Measurements from ENCODE around the gene SPAG9.

Gene SPAG9

DNA sequence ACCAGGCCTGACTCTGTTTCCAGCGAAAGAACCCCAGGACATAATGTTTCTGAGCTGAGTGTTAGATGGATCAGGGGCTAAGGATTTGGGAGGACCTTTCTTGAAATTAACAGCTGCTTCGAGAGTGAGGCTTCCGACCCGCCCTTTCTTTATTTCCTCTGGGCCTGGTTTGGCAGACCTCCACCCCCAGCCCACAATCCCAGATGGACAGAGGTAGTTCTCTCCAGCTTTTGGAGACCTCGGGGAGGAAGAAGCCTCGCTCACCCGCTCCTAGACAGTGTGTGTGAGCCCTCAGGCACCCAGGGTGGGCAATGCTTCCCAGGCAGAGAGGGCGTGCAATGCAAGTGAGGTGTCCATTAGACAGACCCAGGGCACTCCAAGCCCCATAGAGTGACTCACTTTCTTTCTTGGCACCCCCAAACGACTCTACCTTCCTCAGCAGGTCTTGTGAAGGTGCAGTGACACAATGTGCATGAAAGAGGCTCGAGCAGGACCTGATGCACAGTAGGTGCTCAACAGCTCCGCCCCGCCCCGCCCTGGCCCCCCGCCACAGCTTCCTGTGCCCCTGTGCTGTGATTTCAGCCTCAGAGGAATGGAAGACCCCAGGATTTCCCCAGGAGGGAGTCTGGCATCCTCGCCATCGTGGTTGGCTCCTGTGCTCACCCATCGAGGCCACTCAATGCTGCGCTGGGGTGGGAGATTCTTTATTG, 203.8 kb downstream of the SPAG9 start:
- DNase-seq: no peak

DNA sequence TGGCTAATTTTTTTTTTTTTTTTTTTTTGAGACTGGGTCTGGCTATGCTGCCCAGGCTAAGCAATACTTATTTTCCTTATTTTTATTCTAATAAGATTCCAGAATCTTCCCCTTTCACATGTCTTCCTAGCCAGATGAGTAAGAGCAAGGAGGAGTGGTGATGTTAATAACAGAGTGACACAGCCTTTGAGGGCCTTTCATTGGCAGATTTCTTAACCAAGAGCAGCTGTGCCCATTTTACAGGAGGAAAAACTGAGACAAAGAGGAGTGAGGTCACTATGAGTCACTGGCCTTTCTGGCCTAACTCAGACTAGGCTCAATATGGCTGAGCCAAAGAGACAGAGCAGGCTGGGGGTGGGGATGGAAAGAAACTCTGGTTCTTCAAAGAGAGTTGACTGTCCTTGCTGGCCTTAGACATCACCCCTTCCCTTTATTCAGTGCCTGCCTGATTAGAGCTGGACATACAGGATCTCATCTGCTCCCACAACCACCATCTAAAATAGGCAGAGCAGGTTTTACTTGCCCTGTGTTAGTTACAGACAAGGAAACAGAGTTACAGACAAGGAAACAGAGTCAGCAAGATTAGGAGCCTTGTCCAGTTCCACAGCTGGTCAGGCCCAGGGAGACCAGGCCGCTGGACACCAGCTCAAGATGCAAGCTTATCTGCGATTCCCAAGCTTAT, 204.5 kb downstream of the SPAG9 start:
- DNase-seq: peak; percentile 18

DNA sequence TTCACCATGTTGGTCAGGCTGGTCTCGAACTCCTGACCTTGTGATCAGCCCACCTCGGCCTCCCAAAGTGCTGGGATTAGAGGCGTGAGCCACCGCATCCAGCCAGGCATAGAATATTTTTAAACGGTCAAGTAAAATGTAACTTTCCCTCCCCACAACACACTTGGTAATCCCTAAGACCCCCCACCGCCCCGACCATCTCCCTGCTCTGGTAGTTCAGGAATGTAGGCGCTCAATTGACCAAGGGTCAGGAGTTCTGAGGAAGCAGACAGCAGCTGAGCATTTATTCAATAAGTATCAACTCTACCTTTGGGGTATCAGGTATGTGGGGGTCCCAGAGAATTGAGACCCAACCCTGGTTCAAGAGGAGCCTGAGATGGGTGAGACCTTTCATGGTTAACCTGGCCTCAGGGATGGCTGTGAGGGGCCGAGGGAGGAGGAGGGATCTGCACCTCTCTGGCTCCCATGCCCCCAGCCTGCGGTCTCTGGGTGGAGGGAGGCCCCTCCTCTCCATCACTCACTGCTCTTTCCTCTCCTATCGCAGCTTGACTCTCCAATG, 206.1 kb downstream of the SPAG9 start:
- DNase-seq: no peak

DNA sequence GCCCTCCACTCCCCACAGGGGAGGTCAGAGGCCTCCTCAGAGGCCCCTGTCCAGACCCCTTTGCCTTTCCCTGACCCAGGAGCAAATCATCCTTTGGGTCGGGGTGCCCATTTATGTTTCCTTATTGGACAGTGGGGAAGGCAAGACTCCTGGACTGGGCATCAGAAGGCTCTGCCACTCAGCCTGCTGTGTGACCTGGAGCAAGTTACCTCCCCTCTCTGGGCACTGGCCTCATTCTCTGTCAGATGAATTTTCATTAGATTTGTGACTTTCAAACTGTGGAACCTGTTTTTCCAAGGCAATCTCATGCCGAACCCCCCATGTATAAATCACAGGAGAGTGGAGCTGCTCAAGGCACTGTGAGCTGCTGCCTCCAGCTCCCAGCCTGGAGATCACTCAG, 207.5 kb downstream of the SPAG9 start:
- no peak for DNase-seq

Measured in fibroblast of skin of abdomen (primary cell).